Kidney (tissue), 14 donors: ENCODE measurements around the gene UGT3A2. TPM values are rescaled to one million over a fixed set of nuclear protein-coding genes. Genes with fewer than 3 reads are reported as not detected.

Source experiments
- DNase-seq, 5 donors: peaks; one replicate each; pipeline ENCODE4 v3.0.0-alpha.2; 2013 to 2020
- FAIRE-seq: peaks from 2 replicates; lab custom pipeline; 2012; peaks lifted over from hg19 to GRCh38; lab: Jason Lieb, UNC
- H3K27ac ChIP-seq, 2 donors: one replicate each; pipeline ENCODE4 v1.7.0; 2013; ENCODE audit warnings: low read depth in 2 of 2, low read length in 2 of 2, inconsistent platforms in 1 of 2
- H3K27me3 ChIP-seq: one replicate; pipeline ENCODE4 v1.7.1; 2013; ENCODE audit warnings: low read length, inconsistent platforms; ENCODE audit not compliant: control insufficient read depth, insufficient read depth
- H3K36me3 ChIP-seq, 3 donors: one replicate each; pipeline versions ENCODE4 v1.7.0 to v1.7.1; 2013; ENCODE audit warnings: low read length in 3 of 3, control low read depth in 1 of 3, inconsistent platforms in 1 of 3; ENCODE audit not compliant: insufficient read depth in 3 of 3, control insufficient read depth in 2 of 3
- H3K4me1 ChIP-seq, 3 donors: one replicate each; pipeline versions ENCODE4 v1.7.0 to v1.7.1; 2013; ENCODE audit warnings: low read length in 3 of 3, inconsistent platforms in 1 of 3, low read depth in 1 of 3; ENCODE audit not compliant: control insufficient read depth in 2 of 3, insufficient read depth in 2 of 3
- H3K4me3 ChIP-seq, 3 donors: one replicate each; pipeline versions ENCODE4 v1.7.0 to v1.8.1; 2013; ENCODE audit warnings: low read length in 3 of 3, control low read depth in 1 of 3, inconsistent platforms in 1 of 3
- H3K9ac ChIP-seq, 3 donors: one replicate each; pipeline versions ENCODE4 v1.7.0 to v1.7.1; 2013; ENCODE audit warnings: low read length in 3 of 3, control low read depth in 1 of 3, inconsistent platforms in 1 of 3
- H3K9me3 ChIP-seq, 3 donors: one replicate each; pipeline versions ENCODE4 v1.7.0 to v1.7.1; 2013; ENCODE audit warnings: low read length in 3 of 3, control low read depth in 1 of 3, inconsistent platforms in 1 of 3; ENCODE audit not compliant: control insufficient read depth in 2 of 3, insufficient read depth in 1 of 3
- CTCF ChIP-seq: IDR thresholded peaks from 3 replicates; pipeline ENCODE4 v1.5.1; 2012; ENCODE audit warnings: mild to moderate bottlenecking, moderate library complexity, borderline replicate concordance; ENCODE audit not compliant: insufficient read depth; ENCODE audit errors: extremely low read depth
- intact Hi-C: fragments of 100-400 bp; cut with DNase I; formaldehyde crosslinking; loops from one replicate; pipeline ENCODE4 v1.11.1; 2022
- polyA plus RNA-seq: library from polyadenylated mRNA; stranded (reverse); fragments of 350-450 nt; fragmentation: Illumina TruSeq; extraction: RNeasy Lipid Tissue Mini Kit (QIAGEN cat#74804); gene quantifications from one replicate; pipeline ENCODE4 v1.2.3, GENCODE V29; 2014; ENCODE audit warnings: low read depth, low replicate concordance; ENCODE audit not compliant: insufficient read depth
- total RNA-seq: library from RNA; stranded (reverse); fragmentation: NEBNext Ultra II Directional; extraction: Animal tissue kit (Norgen Biotek cat#: 25700); gene quantifications from one replicate; pipeline ENCODE4 v1.2.1, GENCODE V29; 2021
- donor health status: control.
- donor health status: control.
- donor health status: control.
- donor health status: control.
- donor health status: control.
- donor health status: DM: yes; HTN: yes; CAD: no.
- donor health status: Normal renal cell carcinoma (clear cell type).

UGT3A2 gene
- total and polyA plus RNA-seq, 2 donors from 2014 or later, result 0.35 to 4.4 TPM

GRCh38 chr5:36033047-36033446 lies 33.6 kb downstream of the UGT3A2 start:
- no peak for TF ChIP-seq CTCF
- intact Hi-C loops, result no loop called here

GRCh38 chr5:36031223-36031622 lies 35.5 kb downstream of the UGT3A2 start:
- H3K27me3 ChIP-seq, result no peaks in the 10 kb centered on the region
- DNase-seq (no peak), FAIRE-seq (no peak)
- no peak overlapping the region for H3K27ac ChIP-seq
- TF ChIP-seq CTCF, result no peak
- no peaks in the 10 kb centered on the region for H3K4me1 ChIP-seq
- no peaks in the 10 kb centered on the region for H3K36me3 ChIP-seq
- H3K9me3 ChIP-seq, result peaks cover 0 to 2% (median 0%) of the 10 kb centered on the region in 3 donors
- H3K9ac ChIP-seq, result no peak overlapping the region
- H3K4me3 ChIP-seq, result no peak overlapping the region
- intact Hi-C loops, result no loop called here

More at GRCh38 chr5:36033047-36033446, 33.6 kb downstream of the UGT3A2 start:
- Histone ChIP-seq H3K4me1 (no peaks in the 10 kb centered on the region), H3K9ac (no peak overlapping the region), H3K27ac (no peak overlapping the region), H3K36me3 (no peaks in the 10 kb centered on the region), H3K4me3 (no peak overlapping the region), H3K27me3 (no peaks in the 10 kb centered on the region), H3K9me3 (peaks cover 0 to 2% (median 0%) of the 10 kb centered on the region in 3 donors)
- DNase-seq, result no peak
- no peak for FAIRE-seq

- Histone ChIP-seq H3K27me3 (no peaks in the 10 kb centered on the region), H3K27ac (no peak overlapping the region), H3K4me3 (no peak overlapping the region), H3K9ac (no peak overlapping the region), H3K4me1 (no peaks in the 10 kb centered on the region), H3K9me3 (peaks cover 0 to 2% (median 0%) of the 10 kb centered on the region in 3 donors), H3K36me3 (no peaks in the 10 kb centered on the region)
- no peak for DNase-seq
- intact Hi-C loops, result no loop called here
- no peak for TF ChIP-seq CTCF
- FAIRE-seq, result no peak
These were observed 36.8 kb downstream of the UGT3A2 start for GRCh38 chr5:36029914-36030313.
